Right hindlimb (tissue), 1 donor: Measurements from ENCODE around the gene ICE1.
A peak's percentile ranks its signal among the peaks of the same experiment; 100 is the strongest.
"Not testable (repeated sequence)": the region's sequence is repeated elsewhere in the genome, so short reads cannot be mapped to it uniquely, and the experiment has no call there.

Experiments used
- DNase-seq: peaks from one replicate; pipeline ENCODE4 v3.0.0-alpha.2; 2018

The ICE1 gene

DNA sequence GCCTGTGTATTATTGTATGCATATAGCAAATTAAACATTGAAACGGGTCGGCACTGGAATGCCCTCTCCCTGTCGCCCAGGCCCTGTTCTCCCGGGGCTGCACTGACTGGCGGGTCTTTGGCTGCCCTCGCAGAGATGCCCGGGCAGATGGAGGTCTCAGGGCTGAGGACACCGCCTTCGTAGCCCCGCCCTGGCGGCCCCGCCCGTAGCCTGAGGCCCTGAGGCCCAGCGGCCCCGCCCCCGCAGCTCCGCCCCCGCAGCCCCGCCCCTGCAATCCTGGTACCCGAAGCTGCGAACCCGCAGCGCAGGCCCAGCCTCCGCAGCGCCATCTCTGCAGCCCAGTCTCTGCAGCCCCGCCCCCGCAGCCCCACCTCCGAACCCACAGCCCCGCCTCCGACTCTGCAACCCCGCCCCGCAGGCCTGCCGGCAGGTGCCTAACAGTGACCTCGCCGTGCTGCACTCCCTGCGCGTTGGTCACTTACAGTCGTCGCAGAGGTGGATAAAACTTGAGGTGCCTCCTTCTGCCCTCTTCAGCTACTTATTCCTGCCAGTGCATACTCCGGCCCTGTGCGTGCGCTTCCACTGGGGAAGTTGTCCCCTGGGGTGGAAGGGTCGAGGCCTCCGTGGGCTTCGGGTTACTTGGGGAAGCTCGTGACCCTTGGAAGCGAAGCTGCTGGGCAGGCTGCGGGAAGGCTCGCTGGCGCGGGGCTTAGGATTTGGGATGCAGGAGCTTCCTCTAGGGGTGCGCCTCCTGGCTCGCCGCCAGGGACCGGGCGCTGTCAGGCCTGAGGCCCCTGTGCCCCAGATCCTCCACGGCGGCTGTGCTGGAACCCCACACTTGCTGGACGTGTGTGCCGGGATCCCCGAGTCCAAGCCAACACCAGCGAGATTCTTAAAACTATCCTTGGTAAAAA, 72.3 kb downstream of the ICE1 start:
- peak; percentile 62 for DNase-seq

DNA sequence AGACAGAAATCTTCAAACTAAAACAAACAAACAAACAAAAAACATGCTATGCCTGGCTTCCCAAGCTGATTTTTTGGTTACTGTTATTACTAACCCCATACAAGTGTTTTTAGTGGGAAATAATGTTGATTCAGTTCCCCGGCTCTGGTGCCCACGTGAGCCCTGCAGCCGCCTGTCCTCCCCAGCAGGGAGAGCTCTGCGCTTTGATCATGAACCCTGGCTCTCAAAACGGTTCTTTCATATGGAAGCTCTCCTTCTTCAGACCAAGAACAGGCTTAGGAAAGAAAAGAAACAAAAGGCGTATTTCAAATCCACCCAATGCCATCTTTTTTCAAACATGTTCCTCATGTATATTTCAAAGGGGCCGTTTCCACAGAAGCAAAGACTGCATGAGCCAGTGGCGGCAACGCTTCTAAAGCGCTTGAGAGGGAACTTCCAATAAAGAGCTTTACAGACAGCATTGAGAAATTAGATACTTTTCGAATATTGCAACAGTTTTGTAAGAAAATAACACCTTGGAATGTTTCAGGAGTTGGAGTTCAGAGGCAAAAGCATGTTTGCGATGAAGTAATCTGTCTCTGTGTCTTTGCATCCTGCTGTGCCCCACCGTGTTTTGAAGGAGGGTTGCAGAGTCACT, 74.8 kb downstream of the ICE1 start:
- peak; percentile 42 for DNase-seq

DNA sequence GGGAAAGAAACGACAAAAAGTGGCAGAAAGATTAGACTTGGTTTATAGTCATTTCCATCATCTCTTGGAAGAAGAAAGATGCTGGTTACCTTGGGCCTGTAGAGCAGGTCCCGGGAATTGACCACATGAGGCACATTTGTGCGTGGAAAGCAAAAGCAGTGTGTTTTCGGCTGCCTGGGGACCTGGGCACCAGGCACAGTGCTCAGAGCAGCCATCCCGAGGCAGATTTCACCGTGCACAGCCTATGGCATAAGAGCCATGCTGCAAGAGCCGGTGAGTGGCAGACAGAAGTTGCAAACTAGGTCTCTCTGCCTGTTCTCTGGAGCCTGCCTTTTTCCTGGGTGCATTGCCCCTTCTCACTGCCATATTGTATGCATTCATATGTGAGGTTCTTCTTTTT, 77.0 kb downstream of the ICE1 start:
- no peak for DNase-seq

DNA sequence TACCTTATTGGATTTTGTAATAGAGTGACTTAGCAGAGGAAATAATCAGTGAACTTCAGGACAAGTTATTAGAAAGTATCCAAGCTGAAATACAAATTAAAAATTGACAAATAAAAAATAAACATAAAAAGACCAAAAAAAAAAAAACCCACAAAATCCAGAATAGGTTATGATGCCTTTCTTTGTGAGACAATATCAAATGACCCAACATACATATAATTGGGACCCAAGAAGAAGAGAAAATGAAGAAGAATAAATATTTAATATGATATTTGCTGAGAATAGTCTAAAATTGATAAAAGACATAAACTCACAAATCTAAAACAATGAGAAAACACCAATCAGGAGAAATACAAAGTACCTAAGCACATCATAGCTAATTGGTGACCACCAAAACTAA, 81.8 kb downstream of the ICE1 start:
- DNase-seq = no peak

DNA sequence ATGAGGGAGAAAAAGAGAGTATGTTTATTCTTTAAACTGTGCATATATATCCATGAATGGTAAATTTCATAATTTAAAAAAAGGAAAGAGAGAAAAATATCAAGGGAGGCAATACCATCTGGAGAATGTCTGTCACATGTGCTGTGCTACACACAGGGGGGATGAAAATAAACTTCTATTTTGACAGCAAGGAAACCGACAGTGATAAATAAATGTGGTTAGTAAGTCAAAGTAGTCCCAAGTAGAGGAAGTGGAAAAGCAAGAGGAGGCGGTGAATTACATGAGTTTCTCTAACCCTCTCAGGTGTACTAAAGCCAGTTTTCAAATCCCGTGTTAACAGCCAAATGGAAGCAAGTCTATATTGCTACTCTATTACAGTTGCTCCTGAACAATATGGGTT, 83.3 kb downstream of the ICE1 start:
- DNase-seq = no peak

DNA sequence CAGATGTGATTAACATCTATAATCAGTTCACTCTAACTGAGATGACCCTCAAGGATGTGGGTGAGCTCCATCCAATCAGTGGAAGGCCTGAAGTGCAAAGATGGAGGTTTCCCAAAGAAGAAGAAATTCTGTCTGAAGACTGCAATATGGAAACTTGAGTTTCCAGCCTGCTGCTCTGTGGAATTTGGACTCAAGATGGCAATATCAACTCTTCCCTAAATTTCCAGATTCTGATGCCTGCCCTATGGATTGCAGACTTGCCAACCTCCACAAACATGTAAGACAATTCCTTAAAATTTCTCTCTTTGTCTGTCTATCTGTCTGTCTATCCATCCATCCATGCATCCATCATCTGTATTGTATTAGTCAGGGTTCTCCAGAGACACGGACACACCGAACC, 85.9 kb downstream of the ICE1 start:
- no peak for DNase-seq

DNA sequence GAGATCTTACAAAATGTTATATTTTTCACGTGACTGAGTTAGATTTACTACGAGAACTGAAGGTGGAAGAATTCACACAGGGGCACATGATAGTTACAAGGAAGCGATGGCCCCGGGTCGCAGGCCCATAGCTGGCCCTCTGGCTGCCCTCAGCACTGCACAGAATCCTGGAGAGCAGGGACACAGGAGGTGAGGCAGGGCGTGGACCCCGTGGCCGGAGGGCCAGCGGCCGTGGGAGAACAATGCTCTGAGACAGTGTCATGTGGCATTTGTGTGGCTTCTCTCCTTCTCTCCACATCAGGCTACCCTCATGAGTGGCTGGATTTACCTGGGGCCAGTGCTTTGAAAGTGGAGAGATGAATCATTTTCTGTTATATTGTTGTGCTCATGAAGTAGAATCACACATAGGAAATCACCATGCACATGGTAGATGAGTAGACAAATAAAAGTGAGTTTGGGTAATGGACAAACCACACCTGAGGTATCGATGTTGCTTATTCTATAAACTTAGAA, 89.5 kb downstream of the ICE1 start:
- DNase-seq = no peak

DNA sequence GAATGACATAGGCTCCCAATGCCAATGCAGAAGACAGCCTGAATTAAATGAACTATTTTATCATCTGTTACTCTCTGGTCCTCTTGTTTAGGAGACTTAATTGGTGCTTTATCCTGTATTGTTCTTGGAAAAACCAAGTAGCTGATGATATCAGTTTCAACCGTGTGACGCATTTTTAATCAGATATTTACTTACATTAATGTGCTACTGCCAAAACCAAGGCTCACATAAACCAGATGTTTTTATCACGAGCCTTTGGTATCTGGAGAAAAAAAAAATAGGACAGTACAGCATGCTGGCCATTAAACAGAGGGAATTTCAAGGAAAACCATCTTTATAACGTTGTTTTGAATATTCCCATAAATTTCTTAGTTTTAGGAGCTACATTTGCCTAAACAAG, 90.1 kb downstream of the ICE1 start:
- no peak for DNase-seq

DNA sequence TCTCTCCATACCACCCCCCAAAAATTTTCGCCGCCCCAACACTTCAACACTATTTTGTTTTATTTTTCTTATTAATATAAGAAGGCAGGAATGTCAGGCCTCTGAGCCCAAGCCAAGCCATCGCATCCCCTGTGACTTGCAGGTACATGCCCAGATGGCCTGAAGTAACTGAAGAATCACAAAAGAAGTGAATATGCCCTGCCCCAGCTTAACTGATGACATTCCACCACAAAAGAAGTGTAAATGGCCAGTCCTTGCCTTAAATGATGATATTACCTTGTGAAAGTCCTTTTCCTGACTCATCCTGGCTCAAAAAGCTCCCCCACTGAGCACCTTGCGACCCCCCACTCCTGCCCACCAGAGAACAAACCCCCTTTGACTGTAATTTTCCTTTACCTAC, 98.1 kb downstream of the ICE1 start:
- DNase-seq = not testable (repeated sequence)

DNA sequence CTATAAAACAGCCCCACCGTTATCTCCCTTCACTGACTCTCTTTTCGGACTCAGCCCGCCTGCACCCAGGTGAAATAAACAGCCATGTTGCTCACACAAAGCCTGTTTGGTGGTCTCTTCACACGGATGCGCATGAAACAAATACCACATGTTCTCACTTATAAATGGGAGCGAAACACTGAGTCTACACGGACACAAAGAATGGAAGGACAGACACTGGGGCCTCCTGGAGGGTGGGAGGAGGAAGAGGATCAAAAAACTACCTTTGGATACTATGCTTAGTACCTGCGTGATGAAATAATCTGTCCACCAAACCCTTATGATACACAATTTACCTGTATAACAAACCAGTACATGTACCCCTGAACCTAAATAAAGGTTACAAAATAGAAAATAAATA, 98.6 kb downstream of the ICE1 start:
- DNase-seq = no peak

DNA sequence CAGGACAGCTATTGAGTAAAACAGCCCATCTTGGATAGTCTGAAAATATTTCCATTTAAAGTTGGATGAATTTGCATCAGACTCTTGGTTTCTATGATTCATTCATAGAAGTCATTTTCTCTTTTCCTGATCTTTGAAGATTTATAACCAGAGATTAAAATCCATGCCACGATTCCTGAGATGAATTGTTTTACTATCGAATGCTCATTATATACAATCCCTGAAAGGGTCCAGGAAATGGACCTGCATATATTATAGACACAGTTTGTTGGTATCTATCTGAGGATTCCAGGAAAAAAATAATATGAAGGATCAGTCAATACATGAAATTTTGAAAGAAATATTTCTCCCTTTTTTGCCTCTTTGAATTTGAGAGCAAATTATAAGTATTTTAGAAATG, 99.0 kb downstream of the ICE1 start:
- no peak for DNase-seq

DNA sequence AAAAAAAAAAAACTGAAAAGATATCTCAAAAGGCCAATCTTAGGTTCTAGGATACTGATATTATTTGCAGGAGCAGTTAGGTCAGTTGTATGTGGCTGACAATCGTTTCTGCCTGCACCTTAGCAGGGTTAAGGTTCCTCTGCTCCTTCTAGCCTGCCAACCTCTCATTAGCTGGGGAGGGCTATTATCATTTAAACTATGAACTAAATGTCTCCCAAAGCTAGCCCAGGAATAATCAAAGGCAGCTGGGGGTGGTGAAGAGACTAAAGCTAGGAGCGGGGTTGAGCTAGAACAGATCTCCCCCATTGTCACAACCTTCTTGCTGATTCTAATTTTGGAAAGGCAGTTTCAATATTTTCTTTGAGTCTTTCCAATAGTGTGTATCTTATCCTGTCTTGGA, 99.9 kb downstream of the ICE1 start:
- no peak for DNase-seq

DNA sequence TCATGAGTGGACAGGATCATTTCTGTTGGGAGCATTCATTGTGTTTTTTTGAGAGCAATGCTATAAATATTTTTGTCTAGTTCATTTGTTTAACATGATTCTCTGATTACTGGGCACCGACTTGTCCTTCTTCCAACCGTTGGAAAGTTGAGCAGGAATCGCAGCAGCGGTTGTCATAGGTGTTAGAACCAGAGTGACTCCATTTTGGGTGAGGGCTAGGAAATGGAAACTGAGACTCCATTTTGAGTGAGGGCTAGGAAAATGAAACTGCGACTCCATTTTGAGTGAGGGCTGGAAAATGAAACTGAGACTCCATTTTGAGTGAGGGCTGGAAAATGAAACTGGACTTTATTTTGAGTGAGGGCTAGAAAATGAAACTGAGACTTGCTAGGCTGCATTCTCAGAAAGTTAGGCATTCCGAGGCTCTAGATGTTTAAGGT, 100.6 kb downstream of the ICE1 start:
- no peak for DNase-seq

DNA sequence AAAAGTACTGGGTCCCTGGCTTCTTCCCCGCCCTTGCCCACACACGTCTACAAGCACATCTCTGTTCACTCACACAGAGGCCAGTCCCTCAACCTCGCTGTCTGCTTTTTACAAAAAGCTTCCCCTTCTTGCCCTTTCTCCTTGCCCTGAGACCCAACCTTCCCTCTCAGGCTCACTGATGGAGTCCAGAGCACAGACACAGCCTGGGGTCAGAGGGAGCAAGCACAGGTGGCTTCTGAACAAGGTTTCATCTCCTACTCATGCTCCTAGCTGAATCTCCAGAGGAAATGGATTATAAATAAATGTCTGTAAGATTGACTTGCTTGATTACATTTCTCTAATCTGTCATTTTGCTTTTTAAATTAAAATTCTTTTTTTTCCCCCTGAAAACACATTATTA, 101.8 kb downstream of the ICE1 start:
- no peak for DNase-seq

DNA sequence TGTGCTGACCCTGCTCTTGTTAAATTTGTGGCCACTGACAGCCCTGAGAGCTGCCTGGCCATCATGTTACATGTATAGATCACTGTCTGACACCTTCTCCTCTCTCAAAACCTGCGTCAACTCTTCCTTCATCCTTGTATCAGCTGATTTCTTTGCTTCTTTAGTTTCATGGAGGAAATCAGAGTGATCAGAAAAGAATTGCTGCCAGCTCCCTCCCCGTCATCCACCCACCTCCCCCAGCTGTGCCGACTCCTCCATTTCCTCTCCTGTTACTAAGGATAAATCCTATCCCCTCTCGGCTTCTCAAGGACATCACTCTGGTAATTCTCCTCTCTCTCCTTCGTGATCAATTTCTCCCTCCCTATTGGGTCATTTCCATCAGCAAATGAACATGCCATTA, 108.9 kb downstream of the ICE1 start:
- DNase-seq = no peak

DNA sequence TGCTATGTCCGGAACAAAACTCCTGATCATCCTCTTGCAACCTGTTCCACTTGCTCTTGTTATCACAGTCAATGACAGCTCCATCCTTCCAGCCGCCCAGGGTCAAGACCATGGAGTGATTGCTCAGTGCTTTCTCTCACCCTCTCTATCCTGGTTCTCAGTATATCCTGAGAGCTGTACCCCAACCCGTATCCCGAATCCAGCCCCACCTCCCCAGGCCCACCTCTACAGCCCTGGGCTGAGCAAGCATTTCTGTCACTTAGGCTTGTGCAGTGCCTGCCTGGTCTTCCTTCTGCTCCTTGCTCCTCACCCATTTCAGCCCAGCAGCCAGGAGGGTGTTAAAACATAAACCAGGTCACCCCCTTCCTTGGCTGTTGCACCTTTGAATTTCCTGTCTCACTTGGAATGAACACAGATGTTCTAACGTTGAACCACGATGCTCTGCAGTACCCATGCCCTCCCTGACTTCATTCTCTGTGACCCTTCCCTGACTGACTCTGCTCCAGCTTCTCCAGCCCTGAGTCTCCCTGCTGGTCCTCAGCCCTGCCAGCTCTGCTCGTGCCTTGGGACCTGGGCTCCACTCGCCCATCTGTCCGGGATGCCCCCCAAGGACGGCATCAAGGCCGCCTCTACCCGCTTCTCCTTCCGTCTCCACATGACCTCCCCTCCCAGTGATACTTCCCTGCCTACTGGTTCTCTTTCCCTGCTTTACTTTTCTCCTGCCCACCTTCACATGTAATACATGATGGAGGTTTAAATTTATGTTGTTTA, 110.0 kb downstream of the ICE1 start:
- no peak for DNase-seq

DNA sequence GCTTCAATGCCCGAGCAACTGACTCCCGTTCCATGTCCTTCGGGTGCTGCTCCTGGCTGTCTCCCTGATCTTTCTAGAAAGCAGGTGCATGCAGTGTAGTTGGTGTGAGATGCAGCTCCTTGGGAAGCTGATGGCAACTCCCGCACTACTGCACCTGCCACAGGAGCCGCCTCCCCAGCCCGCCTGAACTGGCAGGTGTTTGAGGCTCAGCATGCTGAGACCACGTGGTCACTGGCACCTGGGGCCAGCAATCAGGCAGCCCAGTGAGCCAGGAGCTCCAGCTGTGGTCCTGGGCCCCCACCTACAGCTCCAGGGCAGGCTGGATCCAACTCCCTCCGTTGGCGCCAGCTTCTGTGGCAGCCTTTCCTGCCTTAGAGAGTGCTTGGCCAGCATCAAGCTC, 111.5 kb downstream of the ICE1 start:
- no peak for DNase-seq

DNA sequence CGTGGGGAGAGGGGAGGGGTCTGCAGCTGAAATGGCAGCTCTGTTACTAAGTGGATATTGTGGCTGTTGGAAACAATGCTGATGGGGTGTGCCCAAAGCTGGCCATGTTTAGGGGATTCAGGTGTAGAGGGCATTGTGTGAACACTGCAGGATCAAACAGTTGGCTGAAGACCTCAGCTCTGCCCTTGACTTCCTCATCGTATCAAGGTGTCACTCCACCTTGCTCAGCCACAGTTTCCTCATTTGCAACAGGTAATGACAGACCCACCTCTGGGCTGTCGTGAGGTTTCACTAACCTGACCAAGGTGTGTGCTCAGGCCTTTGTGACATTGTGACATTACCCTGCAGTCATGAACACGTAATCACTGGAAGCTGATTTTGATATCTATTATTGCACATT, 111.9 kb downstream of the ICE1 start:
- no peak for DNase-seq

DNA sequence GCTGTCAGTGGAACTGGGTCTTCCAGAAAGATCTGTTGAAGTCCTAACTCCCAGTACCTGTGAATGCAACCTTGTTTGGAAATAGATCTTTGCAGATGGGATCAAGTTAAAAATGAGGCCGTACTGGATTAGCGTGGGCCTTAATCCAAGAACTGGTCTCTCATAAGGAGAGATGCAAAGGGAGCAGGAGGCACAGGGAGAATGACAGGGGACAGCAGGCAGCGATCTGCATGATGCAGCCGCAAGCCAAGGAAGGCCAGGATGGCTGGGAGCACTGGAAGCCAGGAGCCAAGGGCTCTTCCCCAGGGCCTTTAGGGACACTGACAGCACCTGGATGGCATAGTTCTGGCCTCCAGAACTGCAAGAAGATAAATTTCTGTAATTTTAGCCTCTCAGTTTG, 114.4 kb downstream of the ICE1 start:
- no peak for DNase-seq

DNA sequence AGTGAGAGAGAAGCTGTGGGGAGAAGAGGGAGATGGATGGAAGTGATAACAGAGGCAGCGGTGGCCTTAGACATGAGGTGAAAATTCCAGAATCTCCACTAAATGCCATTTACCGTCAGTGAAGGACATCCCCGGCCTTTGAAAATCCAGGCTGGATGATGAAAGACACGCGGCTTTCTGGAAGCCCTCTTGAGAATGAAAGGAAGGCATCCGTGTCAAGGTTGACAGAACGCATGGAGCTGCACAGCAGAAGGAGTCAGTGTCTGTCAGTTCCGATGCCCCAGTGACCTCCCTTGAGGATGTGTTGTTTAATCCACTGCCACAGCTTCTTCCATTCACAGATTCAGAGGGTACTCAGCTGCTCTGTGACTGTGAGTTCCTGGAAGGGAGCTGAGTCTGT, 114.9 kb downstream of the ICE1 start:
- DNase-seq = no peak

DNA sequence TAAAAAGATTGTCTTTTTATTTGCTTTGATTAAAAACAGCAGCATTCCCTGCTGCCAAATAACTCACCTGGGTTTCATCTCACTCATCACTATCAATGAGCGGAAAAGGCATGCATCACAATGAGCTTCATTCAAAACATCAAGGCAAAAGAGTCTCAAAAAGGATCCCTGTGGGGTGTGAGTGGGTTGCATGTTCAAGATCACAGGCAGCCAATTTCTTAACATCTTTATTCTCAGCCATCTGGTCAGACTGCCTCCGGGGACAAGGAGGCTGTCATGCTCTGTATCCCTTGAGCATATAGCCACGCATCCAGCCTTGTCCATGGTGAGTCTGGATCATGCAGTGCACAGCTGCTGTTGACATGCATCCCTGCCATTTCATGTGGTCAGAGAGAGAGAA, 117.1 kb downstream of the ICE1 start:
- DNase-seq = no peak
